ENCODE measurements around the gene BMP4. TPM values are rescaled to one million over a fixed set of nuclear protein-coding genes. Genes with fewer than 3 reads are reported as not detected.

BMP4 gene
- polyA plus RNA-seq, 1 donor (not counting 4 experiments of a cell fraction or from before 2014, with no cell fraction given), result 6.5 TPM

DNA sequence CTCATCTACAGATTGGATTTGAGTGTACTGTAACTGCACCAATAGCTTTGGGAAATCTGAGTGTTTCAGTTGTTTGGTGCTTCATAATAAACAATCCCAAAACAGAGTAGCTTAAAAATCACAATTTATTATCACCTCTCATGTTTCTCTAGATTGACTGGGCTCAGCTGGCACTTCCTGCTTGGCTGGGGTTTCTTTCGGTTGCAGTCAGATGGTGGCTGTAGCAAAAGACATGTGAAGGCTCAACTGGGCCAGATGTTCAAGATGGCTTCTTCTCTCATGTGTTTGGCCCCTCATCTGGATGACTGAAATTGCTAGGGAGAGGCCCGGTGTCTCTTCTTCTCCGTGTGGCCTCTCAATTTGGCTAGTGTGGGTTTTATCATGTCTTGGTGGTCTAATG lies 12.1 kb upstream of the BMP4 start:
- no peaks in the 10 kb centered on the region for H3K27me3 ChIP-seq (ENCODE audit: control insufficient read depth, extremely low read depth, insufficient read depth, low read length)
- H3K4me1 ChIP-seq (ENCODE audit: control insufficient read depth, extremely low read depth, insufficient read depth, low read length), result peaks cover under 1% of the 10 kb centered on the region
- FAIRE-seq (no peak), DNase-seq (ENCODE audit: low read depth, low spot score) (no peak)
- H3K9me3 ChIP-seq (ENCODE audit: control insufficient read depth, low read depth, low read length), result no peaks in the 10 kb centered on the region
- no peak overlapping the region for H3K4me3 ChIP-seq (ENCODE audit: control insufficient read depth in 2 of 3, extremely low read depth in 1 of 3, insufficient read depth in 2 of 3, low read depth in 1 of 3, low read length in 3 of 3)
- H4K20me1 ChIP-seq (ENCODE audit: control insufficient read depth, extremely low read depth, insufficient read depth, low read length), result no peaks in the 10 kb centered on the region
- dilution Hi-C loops (cut with MboI; ENCODE audit: extremely low pct_ligation_motif_present, low sequenced_read_pairs), result no loop called here
- H3K36me3 ChIP-seq (ENCODE audit: control insufficient read depth in 2 of 2, extremely low read depth in 1 of 2, insufficient read depth in 2 of 2, low read length in 2 of 2), result no peaks in the 10 kb centered on the region
- TF ChIP-seq EZH2 (IDR thresholded peaks at IDR 0.05; ENCODE audit: low read length) (no peak), CTCF (optimal IDR thresholded peaks at IDR 0.05 in 1 of 3, IDR thresholded peaks at IDR 0.05 in 1 of 3, conservative IDR thresholded peaks at IDR 0.05 in 1 of 3; ENCODE audit: extremely low read depth in 1 of 3, insufficient read depth in 2 of 3, low read length in 3 of 3) (no peak)
- H3K27ac ChIP-seq (ENCODE audit: control insufficient read depth, insufficient read depth, low read length), result no peak overlapping the region
- H3K4me2 ChIP-seq (ENCODE audit: control insufficient read depth, extremely low read depth, insufficient read depth, low read depth, low read length), result no peak overlapping the region
- H3K9ac ChIP-seq (ENCODE audit: control insufficient read depth, extremely low read depth, insufficient read depth, low read length), result no peak overlapping the region
- H3K9me1 ChIP-seq (ENCODE audit: control insufficient read depth, extremely low read depth, insufficient read depth, low read length), result no peaks in the 10 kb centered on the region
- no peaks in the 10 kb centered on the region for H3K79me2 ChIP-seq (ENCODE audit: control insufficient read depth, insufficient read depth, low read length)
- H2AFZ ChIP-seq (ENCODE audit: control insufficient read depth, low read length), result no peak overlapping the region

GRCh38 chr14:53967606-53968005 lies 11.0 kb upstream of the BMP4 start:
- no peak for FAIRE-seq
- DNase-seq (ENCODE audit: low read depth, low spot score), result no peak
- H3K9me1 ChIP-seq (ENCODE audit: control insufficient read depth, extremely low read depth, insufficient read depth, low read length), result no peaks in the 10 kb centered on the region
- H3K27ac ChIP-seq (ENCODE audit: control insufficient read depth, insufficient read depth, low read length), result no peak overlapping the region
- no peak for TF ChIP-seq EZH2 (IDR thresholded peaks at IDR 0.05; ENCODE audit: low read length)
- no peak for TF ChIP-seq CTCF (optimal IDR thresholded peaks at IDR 0.05 in 1 of 3, IDR thresholded peaks at IDR 0.05 in 1 of 3, conservative IDR thresholded peaks at IDR 0.05 in 1 of 3; ENCODE audit: extremely low read depth in 1 of 3, insufficient read depth in 2 of 3, low read length in 3 of 3)
- H3K79me2 ChIP-seq (ENCODE audit: control insufficient read depth, insufficient read depth, low read length), result no peaks in the 10 kb centered on the region
- no peaks in the 10 kb centered on the region for H4K20me1 ChIP-seq (ENCODE audit: control insufficient read depth, extremely low read depth, insufficient read depth, low read length)
- no peaks in the 10 kb centered on the region for H3K9me3 ChIP-seq (ENCODE audit: control insufficient read depth, low read depth, low read length)
- H3K4me3 ChIP-seq (ENCODE audit: control insufficient read depth in 2 of 3, extremely low read depth in 1 of 3, insufficient read depth in 2 of 3, low read depth in 1 of 3, low read length in 3 of 3), result no peak overlapping the region
- no peak overlapping the region for H2AFZ ChIP-seq (ENCODE audit: control insufficient read depth, low read length)
- peaks cover 10% of the 10 kb centered on the region for H3K4me1 ChIP-seq (ENCODE audit: control insufficient read depth, extremely low read depth, insufficient read depth, low read length)
- peaks cover 11% of the 10 kb centered on the region for H3K27me3 ChIP-seq (ENCODE audit: control insufficient read depth, extremely low read depth, insufficient read depth, low read length)
- H3K4me2 ChIP-seq (ENCODE audit: control insufficient read depth, extremely low read depth, insufficient read depth, low read depth, low read length), result no peak overlapping the region
- H3K36me3 ChIP-seq (ENCODE audit: control insufficient read depth in 2 of 2, extremely low read depth in 1 of 2, insufficient read depth in 2 of 2, low read length in 2 of 2), result no peaks in the 10 kb centered on the region
- dilution Hi-C loops (cut with MboI; ENCODE audit: extremely low pct_ligation_motif_present, low sequenced_read_pairs), result no loop called here
- H3K9ac ChIP-seq (ENCODE audit: control insufficient read depth, extremely low read depth, insufficient read depth, low read length), result no peak overlapping the region
